GM20000 (cell line): ENCODE measurements around the gene PTPRT.

Experiments used
- DNase-seq: peaks from one replicate; pipeline ENCODE4 v3.0.0; 2012; ENCODE audit warnings: low spot score
- CTCF ChIP-seq: IDR thresholded peaks from 2 replicates; pipeline ENCODE4 v1.5.1; 2012; ENCODE audit warnings: mild to moderate bottlenecking, control low read depth; ENCODE audit errors: extremely low read depth, missing control alignments

Gene PTPRT

GRCh38 chr20:42368910-42369309 is 820.8 kb downstream of the PTPRT start:
- DNase-seq: no peak
- no peak for TF ChIP-seq CTCF

GRCh38 chr20:42366626-42367025 is 823.1 kb downstream of the PTPRT start:
- TF ChIP-seq CTCF: no peak
- no peak for DNase-seq

GRCh38 chr20:42364446-42364845 is 825.3 kb downstream of the PTPRT start:
- DNase-seq: no peak
- no peak for TF ChIP-seq CTCF

- no peak for DNase-seq
- no peak for TF ChIP-seq CTCF
These were observed 828.2 kb downstream of the PTPRT start for GRCh38 chr20:42361402-42361970.

GRCh38 chr20:42360621-42361020 is 829.1 kb downstream of the PTPRT start:
- DNase-seq: no peak
- no peak for TF ChIP-seq CTCF

- no peak for DNase-seq
- TF ChIP-seq CTCF: no peak
These were observed 830.1 kb downstream of the PTPRT start for GRCh38 chr20:42359617-42360016.

- TF ChIP-seq CTCF: no peak
- no peak for DNase-seq
These were observed 837.6 kb downstream of the PTPRT start for GRCh38 chr20:42352096-42352495.
